ENCODE data around the gene RECQL.

DNA sequence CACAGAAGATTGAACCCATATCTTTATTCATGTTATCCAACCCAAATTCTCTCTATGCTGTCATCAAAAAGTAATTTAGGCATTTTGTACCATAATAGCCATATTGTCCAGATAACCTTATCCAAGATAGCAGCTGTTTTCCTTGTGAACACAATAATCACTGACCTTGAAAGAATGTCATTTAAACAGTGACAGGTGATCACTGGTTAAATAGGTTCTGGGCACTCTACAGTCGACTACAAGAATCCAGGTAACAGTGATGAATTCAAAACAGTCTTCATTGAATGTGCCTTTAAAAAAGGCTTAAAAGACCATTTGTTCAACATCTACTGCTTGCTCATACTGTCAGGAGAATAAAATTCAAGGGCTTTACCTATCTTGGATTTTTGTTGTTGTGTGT lies 20.1 kb upstream of the RECQL start:
- TF ChIP-seq, protein P1, sequence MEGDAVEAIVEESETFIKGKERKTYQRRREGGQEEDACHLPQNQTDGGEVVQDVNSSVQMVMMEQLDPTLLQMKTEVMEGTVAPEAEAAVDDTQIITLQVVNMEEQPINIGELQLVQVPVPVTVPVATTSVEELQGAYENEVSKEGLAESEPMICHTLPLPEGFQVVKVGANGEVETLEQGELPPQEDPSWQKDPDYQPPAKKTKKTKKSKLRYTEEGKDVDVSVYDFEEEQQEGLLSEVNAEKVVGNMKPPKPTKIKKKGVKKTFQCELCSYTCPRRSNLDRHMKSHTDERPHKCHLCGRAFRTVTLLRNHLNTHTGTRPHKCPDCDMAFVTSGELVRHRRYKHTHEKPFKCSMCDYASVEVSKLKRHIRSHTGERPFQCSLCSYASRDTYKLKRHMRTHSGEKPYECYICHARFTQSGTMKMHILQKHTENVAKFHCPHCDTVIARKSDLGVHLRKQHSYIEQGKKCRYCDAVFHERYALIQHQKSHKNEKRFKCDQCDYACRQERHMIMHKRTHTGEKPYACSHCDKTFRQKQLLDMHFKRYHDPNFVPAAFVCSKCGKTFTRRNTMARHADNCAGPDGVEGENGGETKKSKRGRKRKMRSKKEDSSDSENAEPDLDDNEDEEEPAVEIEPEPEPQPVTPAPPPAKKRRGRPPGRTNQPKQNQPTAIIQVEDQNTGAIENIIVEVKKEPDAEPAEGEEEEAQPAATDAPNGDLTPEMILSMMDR (IDR thresholded peaks at IDR 0.05): no peak
- no peak for TF ChIP-seq POLR2A (IDR thresholded peaks at IDR 0.05)

Data from lower leg skin (tissue), 3 donors.